Bronchial epithelial cell (primary cell): Measurements from ENCODE around the gene OXER1. TPM values are rescaled to one million over a fixed set of nuclear protein-coding genes. Genes with fewer than 3 reads are reported as not detected.

Source experiments
- DNase-seq: peaks from one replicate; pipeline ENCODE4 v3.0.0-alpha.2; 2010; ENCODE audit warnings: low read depth
- FAIRE-seq: peaks from 2 replicates; lab custom pipeline; 2011; peaks lifted over from hg19 to GRCh38; lab: Jason Lieb, UNC
- H3K27me3 ChIP-seq: 2 replicates; pipeline ENCODE4 v1.5.1; 2011; ENCODE audit warnings: low read length; ENCODE audit not compliant: control insufficient read depth, insufficient read depth
- H3K36me3 ChIP-seq: 2 replicates; pipeline ENCODE4 v1.5.1; 2011; ENCODE audit warnings: low read length; ENCODE audit not compliant: control insufficient read depth, insufficient read depth
- H3K4me3 ChIP-seq: 2 replicates; pipeline ENCODE4 v1.5.1; 2011; ENCODE audit warnings: mild to moderate bottlenecking, low read depth, low read length, control low read depth
- CTCF ChIP-seq: IDR thresholded peaks from 2 replicates; pipeline ENCODE4 v1.5.1; 2011; ENCODE audit warnings: mild to moderate bottlenecking, moderate library complexity, low read length, control low read depth, inconsistent platforms; ENCODE audit not compliant: insufficient read depth, severe bottlenecking
- total RNA-seq: library from RNA; depleted of rRNA; stranded (reverse); fragments of >200 nt; gene quantifications from 2 replicates; pipeline ENCODE4 v1.2.1, GENCODE V29; 2014

OXER1 gene
- total RNA-seq, 1 donor from 2014 or later: not detected

GRCh38 chr2:42748840-42749239 lies 15.1 kb downstream of the OXER1 start:
- Histone ChIP-seq H3K4me3 (no peak overlapping the region), H3K27me3 (no peaks in the 10 kb centered on the region), H3K36me3 (no peaks in the 10 kb centered on the region)
- DNase-seq (no peak), FAIRE-seq (no peak)
- no peak for TF ChIP-seq CTCF

- Histone ChIP-seq H3K36me3 (no peaks in the 10 kb centered on the region), H3K4me3 (no peak overlapping the region)
- FAIRE-seq: no peak
Measured at GRCh38 chr2:42747422-42747821, 16.5 kb downstream of the OXER1 start.

GRCh38 chr2:42744545-42745082 lies 19.3 kb downstream of the OXER1 start:
- H3K27me3 ChIP-seq: no peaks in the 10 kb centered on the region
- no peak for FAIRE-seq

More at GRCh38 chr2:42747422-42747821, 16.5 kb downstream of the OXER1 start:
- H3K27me3 ChIP-seq: no peaks in the 10 kb centered on the region
- no peak for DNase-seq
- no peak for TF ChIP-seq CTCF

GRCh38 chr2:42743659-42743990 lies 20.3 kb downstream of the OXER1 start:
- H3K27me3 ChIP-seq: no peaks in the 10 kb centered on the region
- TF ChIP-seq CTCF: no peak
- DNase-seq (no peak), FAIRE-seq (no peak)
- H3K36me3 ChIP-seq: no peaks in the 10 kb centered on the region
- H3K4me3 ChIP-seq: no peak overlapping the region

More at GRCh38 chr2:42744545-42745082, 19.3 kb downstream of the OXER1 start:
- H3K4me3 ChIP-seq: no peak overlapping the region
- DNase-seq: no peak
- no peaks in the 10 kb centered on the region for H3K36me3 ChIP-seq
- TF ChIP-seq CTCF: no peak

- no peak for TF ChIP-seq CTCF
- DNase-seq: peak; percentile 8
- Histone ChIP-seq H3K27me3 (no peaks in the 10 kb centered on the region), H3K36me3 (no peaks in the 10 kb centered on the region), H3K4me3 (no peak overlapping the region)
- no peak for FAIRE-seq
Measured at GRCh38 chr2:42742740-42743658, 20.9 kb downstream of the OXER1 start.

GRCh38 chr2:42741140-42741539 lies 22.8 kb downstream of the OXER1 start:
- DNase-seq (no peak), FAIRE-seq (no peak)
- H3K36me3 ChIP-seq: no peaks in the 10 kb centered on the region
- TF ChIP-seq CTCF: no peak
- no peak overlapping the region for H3K4me3 ChIP-seq
- no peaks in the 10 kb centered on the region for H3K27me3 ChIP-seq
